Esophagus squamous epithelium (tissue), 5 donors: Measurements from ENCODE around the gene ARF1. TPM values are rescaled to one million over a fixed set of nuclear protein-coding genes. Genes with fewer than 3 reads are reported as not detected.
A peak's percentile ranks its signal among the peaks of the same experiment; 100 is the strongest.

Source experiments
- DNase-seq: peaks from one replicate; lab custom pipeline; 2025; lab: John Stamatoyannopoulos, UW
- H3K27ac ChIP-seq, 4 donors: fragments of 200-600 bp; sonication (generic); one replicate each; pipeline ENCODE4 v1.5.1; 2016 to 2019; ENCODE audit warnings: mild to moderate bottlenecking in 1 of 4
- H3K27me3 ChIP-seq, 4 donors: fragments of 200-600 bp; sonication (generic); 1 replicate in 3 of 4; 2 replicates in 1 of 4; pipeline versions ENCODE4 v1.5.1 to v1.6.0; 2017 to 2021; ENCODE audit warnings: antibody characterized with exemption in 1 of 4
- H3K36me3 ChIP-seq, 3 donors: fragments of 200-600 bp; sonication (generic); one replicate each; pipeline ENCODE4 v1.5.1; 2016 to 2019
- H3K4me1 ChIP-seq, 3 donors: fragments of 200-600 bp; sonication (generic); one replicate each; pipeline ENCODE4 v1.5.1; 2017 to 2019
- H3K4me3 ChIP-seq, 4 donors: fragments of 200-600 bp; sonication (generic); 1 replicate in 3 of 4; 2 replicates in 1 of 4; pipeline ENCODE4 v1.5.1; 2016 to 2019; ENCODE audit warnings: mild to moderate bottlenecking in 2 of 4, moderate library complexity in 1 of 4
- H3K9me3 ChIP-seq, 3 donors: fragments of 200-600 bp; sonication (generic); one replicate each; pipeline ENCODE4 v1.5.1; 2016 to 2019
- POLR2A ChIP-seq, 4 donors: fragments of 450-650 bp; IDR thresholded peaks; one replicate each; pipeline ENCODE4 v1.6.1; 2017; ENCODE audit warnings: antibody characterized with exemption in 4 of 4, mild to moderate bottlenecking in 4 of 4, moderate library complexity in 3 of 4
- whole genome bisulfite sequencing, 2 donors: methylation state at CpG; one replicate each; pipeline ENCODE4 v1.1.5; 2018; 5-methylcytosine and 5-hydroxymethylcytosine counted together
- intact Hi-C: fragments of 100-400 bp; cut with DNase I; formaldehyde crosslinking; loops from one replicate; pipeline ENCODE4 v1.15.0; 2022
- total RNA-seq, 4 donors: library from RNA; depleted of rRNA; stranded (reverse); fragments of >200 nt; gene quantifications; one replicate each; pipeline ENCODE4 v1.1.0, GENCODE V29; 2016
- TF ChIP-seq, protein P1 (sequence below), 6 experiments: fragments of 450-650 bp in 4 of 6; fragments of 200-600 bp in 2 of 6; sonication (generic) in 2 of 6; IDR thresholded peaks; one replicate each; pipeline ENCODE4 v1.5.1; 2016 to 2019; ENCODE audit warnings: antibody characterized with exemption in 6 of 6, mild to moderate bottlenecking in 4 of 6, moderate library complexity in 4 of 6
- donor health status: DM: yes; HTN: yes; CAD: no.

Gene ARF1
- total RNA-seq = 100 to 1,000 TPM; 279 to 327 (median 319) TPM

DNA sequence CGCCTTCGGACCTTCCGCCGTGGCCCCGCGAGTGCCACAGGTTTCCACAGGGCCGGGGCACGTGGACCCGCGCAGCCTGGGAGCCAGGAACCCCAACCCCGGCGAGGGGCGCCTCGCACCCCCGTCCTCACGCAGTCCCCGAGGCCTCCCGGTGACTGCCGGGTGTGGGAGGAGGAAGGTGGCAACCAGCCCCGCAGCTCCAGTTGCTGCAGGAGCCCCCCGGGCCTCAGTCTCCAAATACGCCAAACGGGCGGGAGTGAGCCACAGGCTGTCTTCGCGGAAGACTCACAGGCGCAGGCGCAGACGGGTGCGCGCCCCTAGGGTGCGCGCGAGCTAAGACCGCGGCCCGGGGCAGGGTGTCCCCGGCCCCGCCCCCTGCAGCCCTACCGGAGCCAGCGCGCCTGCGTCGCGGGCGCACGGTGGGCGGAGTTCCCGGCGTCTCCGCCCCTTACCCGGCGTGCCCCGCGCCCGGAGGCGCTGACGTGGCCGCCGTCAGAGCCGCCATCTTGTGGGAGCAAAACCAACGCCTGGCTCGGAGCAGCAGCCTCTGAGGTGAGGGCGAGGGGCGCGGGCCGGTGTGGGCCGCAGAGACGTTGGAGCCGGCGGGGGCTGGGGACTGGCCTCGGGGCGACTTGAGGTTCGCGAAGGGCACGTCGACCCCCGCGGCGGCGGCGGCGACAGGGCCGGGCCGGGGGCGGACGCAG lies at the start of gene ARF1:
ARF1 (plus strand) TSS at position 495 of the 704 bp plus-strand sequence. CDS start 14,407 bp downstream, outside the sequence.
- TF ChIP-seq, protein P1, sequence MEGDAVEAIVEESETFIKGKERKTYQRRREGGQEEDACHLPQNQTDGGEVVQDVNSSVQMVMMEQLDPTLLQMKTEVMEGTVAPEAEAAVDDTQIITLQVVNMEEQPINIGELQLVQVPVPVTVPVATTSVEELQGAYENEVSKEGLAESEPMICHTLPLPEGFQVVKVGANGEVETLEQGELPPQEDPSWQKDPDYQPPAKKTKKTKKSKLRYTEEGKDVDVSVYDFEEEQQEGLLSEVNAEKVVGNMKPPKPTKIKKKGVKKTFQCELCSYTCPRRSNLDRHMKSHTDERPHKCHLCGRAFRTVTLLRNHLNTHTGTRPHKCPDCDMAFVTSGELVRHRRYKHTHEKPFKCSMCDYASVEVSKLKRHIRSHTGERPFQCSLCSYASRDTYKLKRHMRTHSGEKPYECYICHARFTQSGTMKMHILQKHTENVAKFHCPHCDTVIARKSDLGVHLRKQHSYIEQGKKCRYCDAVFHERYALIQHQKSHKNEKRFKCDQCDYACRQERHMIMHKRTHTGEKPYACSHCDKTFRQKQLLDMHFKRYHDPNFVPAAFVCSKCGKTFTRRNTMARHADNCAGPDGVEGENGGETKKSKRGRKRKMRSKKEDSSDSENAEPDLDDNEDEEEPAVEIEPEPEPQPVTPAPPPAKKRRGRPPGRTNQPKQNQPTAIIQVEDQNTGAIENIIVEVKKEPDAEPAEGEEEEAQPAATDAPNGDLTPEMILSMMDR (IDR thresholded peaks at IDR 0.05) = peak in 2 of 6 experiments; percentile 27 to 57
- TF ChIP-seq POLR2A (IDR thresholded peaks at IDR 0.05) = peak in 3 of 4 donors; percentile 70 to 97 (median 88)
- peaks cover 42 to 59% (median 58%) of the 10 kb centered on the region in 3 donors for H3K4me1 ChIP-seq

DNA sequence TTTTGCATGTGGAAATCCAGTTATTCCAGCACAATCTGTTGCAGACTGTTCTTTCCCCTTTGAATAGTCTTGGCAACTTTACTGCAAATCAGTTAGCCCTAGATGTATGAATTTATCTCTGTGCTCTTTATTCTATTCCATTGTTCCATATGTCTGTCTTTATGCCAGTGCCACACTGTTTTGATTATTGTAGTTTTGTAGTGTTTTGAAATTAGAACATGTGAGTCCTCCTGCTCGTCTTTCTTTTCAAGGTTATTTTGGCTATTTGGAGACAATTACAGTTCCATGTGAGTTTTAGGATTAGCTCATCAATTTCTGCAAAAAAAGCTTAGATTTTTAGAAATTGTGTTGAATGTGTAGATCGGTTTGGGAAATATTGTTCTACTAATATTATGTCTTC lies 49.1 kb upstream of the ARF1 start:
- peaks cover 0 to 7% (median 0%) of the 10 kb centered on the region in 3 donors for H3K9me3 ChIP-seq
- no peaks in the 10 kb centered on the region for H3K36me3 ChIP-seq
- peaks cover 0 to 65% (median 0%) of the 10 kb centered on the region in 4 donors for H3K27me3 ChIP-seq
- no peak overlapping the region for H3K27ac ChIP-seq
- H3K4me1 ChIP-seq = peaks cover 4 to 13% (median 9%) of the 10 kb centered on the region in 3 donors
- WGBS, 2 donors = 76 to 94% methylated on average over 2 of the region's 2 CpGs
- intact Hi-C loops = no loop called here
- no peak for TF ChIP-seq POLR2A (IDR thresholded peaks at IDR 0.05)
- H3K4me3 ChIP-seq = no peak overlapping the region
- DNase-seq = no peak

More for the DNA sequence above, at the start of gene ARF1:
- H3K27me3 ChIP-seq = no peaks in the 10 kb centered on the region
- 0% methylated on average over 23 of the region's 87 CpGs; no CpG with 5 or more reads in 1 of the 2 donors for WGBS, 2 donors
- H3K9me3 ChIP-seq = no peaks in the 10 kb centered on the region
- peak; percentile 54 for DNase-seq
- H3K4me3 ChIP-seq = peak within 1 kb of the TSS; percentile 79 to 100 (median 98)
- H3K27ac ChIP-seq = peak within 1 kb of the TSS; percentile 99 to 100 (median 100)
- no peaks in the 10 kb centered on the region for H3K36me3 ChIP-seq
- intact Hi-C loops = loop anchor here (10.0 kb wide), 1 partner anchor 298 kb away; no protein-coding TSS in a partner anchor

DNA sequence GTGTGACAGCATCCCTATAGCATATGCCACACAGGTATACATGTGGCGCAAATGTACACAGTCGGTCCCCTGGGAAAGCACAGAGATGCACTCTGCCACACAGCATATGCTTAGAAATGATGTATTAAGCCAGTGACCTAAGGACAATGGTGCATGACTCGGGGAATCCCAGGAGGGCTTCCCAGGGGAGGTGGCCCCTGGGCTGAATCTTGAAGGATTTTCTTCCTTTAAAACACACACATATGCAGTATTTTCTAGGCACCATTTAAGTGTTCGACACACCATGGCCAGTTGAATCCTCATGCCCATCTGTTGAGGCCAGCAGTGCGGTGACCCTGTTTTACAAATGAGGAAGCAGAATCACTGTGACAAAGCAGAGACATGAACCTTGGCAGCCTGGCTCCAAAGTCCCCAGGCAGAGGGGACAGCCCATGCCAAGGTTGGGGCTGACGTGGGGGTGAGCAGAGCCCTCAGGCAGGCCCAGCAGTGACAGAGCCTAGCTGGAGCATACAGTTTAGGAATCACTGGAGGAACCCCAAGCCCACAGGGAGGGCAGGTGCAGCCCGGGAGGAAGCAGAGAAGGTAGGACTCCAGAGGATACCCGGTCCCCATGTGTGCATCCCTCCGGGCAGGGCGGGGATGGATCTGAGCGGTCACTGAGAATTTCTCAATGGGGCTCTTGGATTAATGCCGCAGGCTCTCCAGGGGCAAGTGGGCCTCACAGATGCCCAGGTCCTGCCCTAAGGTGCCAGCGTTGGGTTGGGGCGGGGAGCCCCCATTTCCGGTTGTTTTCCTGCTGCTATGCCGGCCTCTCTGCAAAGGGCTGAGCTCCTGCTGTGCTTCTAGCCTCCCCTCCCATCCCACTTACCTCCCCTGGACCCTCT lies 47.3 kb upstream of the ARF1 start:
- H3K9me3 ChIP-seq = peaks cover 0 to 7% (median 0%) of the 10 kb centered on the region in 3 donors
- intact Hi-C loops = no loop called here
- TF ChIP-seq POLR2A (IDR thresholded peaks at IDR 0.05) = no peak
- TF ChIP-seq, protein P1 (IDR thresholded peaks at IDR 0.05) = no peak
- H3K27ac ChIP-seq = no peak overlapping the region
- H3K27me3 ChIP-seq = peaks cover 0 to 69% (median 0%) of the 10 kb centered on the region in 4 donors
- H3K4me3 ChIP-seq = no peak overlapping the region
- WGBS, 2 donors = 78 to 90% methylated on average over 7 to 11 of the region's 16 CpGs
- H3K36me3 ChIP-seq = no peaks in the 10 kb centered on the region
- DNase-seq = no peak
- H3K4me1 ChIP-seq = peaks cover 4 to 13% (median 9%) of the 10 kb centered on the region in 3 donors

DNA sequence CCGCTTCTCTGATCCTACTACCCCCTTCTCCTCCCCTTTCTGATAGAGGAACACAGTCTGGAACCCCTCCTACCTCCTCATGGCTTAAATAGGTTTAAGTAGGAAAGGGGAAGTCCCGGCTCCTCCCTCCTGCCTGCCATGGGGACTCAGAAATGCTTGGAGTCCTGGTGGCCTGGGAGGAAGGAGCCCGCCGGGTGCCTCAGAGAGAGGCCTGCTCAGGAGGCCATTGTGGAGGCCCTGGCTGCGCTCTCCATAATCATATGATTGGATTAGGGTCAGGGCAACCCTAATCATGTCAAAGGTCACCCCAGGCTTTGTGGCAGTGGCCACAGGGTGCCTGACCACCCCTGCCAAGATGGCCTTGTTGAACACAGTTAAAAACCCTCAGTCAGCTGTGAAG lies 46.7 kb upstream of the ARF1 start:
- Histone ChIP-seq H3K27ac (no peak overlapping the region), H3K9me3 (peaks cover 0 to 7% (median 0%) of the 10 kb centered on the region in 3 donors), H3K4me3 (no peak overlapping the region), H3K27me3 (peaks cover 0 to 70% (median 0%) of the 10 kb centered on the region in 4 donors), H3K4me1 (peaks cover 4 to 13% (median 9%) of the 10 kb centered on the region in 3 donors), H3K36me3 (no peaks in the 10 kb centered on the region)
- 68 to 100% methylated on average over 1 to 3 of the region's 5 CpGs for WGBS, 2 donors
- no peak for TF ChIP-seq POLR2A (IDR thresholded peaks at IDR 0.05)
- TF ChIP-seq, protein P1 (IDR thresholded peaks at IDR 0.05) = no peak
- no peak for DNase-seq
- intact Hi-C loops = no loop called here

DNA sequence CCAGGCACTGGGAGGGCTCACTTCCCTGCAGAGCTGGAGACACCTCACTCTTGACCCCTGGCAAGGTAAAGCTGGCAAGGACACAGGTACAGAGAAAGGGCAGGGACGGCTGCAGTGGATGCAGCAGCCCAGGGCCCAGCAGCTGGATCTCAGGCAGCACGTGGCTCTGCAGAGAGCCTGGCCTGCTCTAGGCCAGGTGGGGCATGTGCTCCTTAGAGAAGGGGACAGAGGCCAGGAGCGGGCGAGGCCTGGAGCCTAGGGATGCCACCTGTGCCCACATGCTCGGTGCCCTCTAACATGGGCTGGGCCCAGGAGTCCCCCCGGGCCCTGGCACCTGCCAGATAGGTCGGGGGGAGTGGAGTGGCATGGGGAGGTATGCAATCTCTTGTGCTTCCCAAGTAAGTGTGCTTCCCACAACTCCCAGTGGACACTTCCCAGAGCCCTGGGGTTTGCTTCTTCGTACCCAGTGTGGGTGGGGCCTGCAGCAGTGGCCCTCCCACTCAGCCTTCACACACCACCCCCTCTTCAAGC lies 45.7 kb upstream of the ARF1 start:
- Histone ChIP-seq H3K9me3 (peaks cover 0 to 7% (median 0%) of the 10 kb centered on the region in 3 donors), H3K4me1 (peaks cover 4 to 13% (median 9%) of the 10 kb centered on the region in 3 donors), H3K27ac (no peak overlapping the region), H3K4me3 (no peak overlapping the region), H3K27me3 (peaks cover 0 to 71% (median 0%) of the 10 kb centered on the region in 4 donors), H3K36me3 (no peaks in the 10 kb centered on the region)
- 73 to 81% methylated on average over 3 of the region's 8 CpGs for WGBS, 2 donors
- intact Hi-C loops = no loop called here
- no peak for DNase-seq
- TF ChIP-seq POLR2A (IDR thresholded peaks at IDR 0.05) = no peak
- TF ChIP-seq, protein P1 (IDR thresholded peaks at IDR 0.05) = no peak
